ENCODE data around the gene KIF16B.

GRCh38 chr20:16595376-16595775 is 22.1 kb upstream of the KIF16B start:
- TF ChIP-seq TCF7L2 (IDR thresholded peaks at IDR 0.05; ENCODE audit: borderline replicate concordance, extremely low read depth, insufficient read depth, insufficient read length) = no peak
- TF ChIP-seq POLR2AphosphoS5 (IDR thresholded peaks at IDR 0.05; ENCODE audit: low read depth, low read length) = no peak
- no peak for TF ChIP-seq REST (IDR thresholded peaks at IDR 0.05; ENCODE audit: low read depth)
- TF ChIP-seq RAD21 (IDR thresholded peaks at IDR 0.05; ENCODE audit: low read depth) = no peak
- TF ChIP-seq CTCF (IDR thresholded peaks at IDR 0.05 in 2 of 3, conservative IDR thresholded peaks at IDR 0.05 in 1 of 3; ENCODE audit: borderline replicate concordance in 1 of 3, insufficient read depth in 1 of 3, low read depth in 2 of 3, low read length in 2 of 3) = no peak
